ENCODE data around the gene COA1.

GRCh38 chr7:43594020-43594419, 135.3 kb downstream of the COA1 start:
- TF ChIP-seq EZH2 (IDR thresholded peaks at IDR 0.05; ENCODE audit: insufficient read depth, poor library complexity, severe bottlenecking) (no peak), EZH2phosphoT487 (IDR thresholded peaks at IDR 0.05; ENCODE audit: insufficient read depth, low read depth) (no peak)
